GM08714 (cell line): Measurements from ENCODE around the gene PDZRN4.
"Not testable (repeated sequence)": the region's sequence is repeated elsewhere in the genome, so short reads cannot be mapped to it uniquely, and the experiment has no call there.

Source experiments
- H3K4me3 ChIP-seq: fragments of 200-500 bp; sonication (Bioruptor generic); 2 replicates; pipeline ENCODE4 v1.5.1; 2014; ENCODE audit warnings: mild to moderate bottlenecking, low read length, inconsistent platforms
- ZNF274 ChIP-seq: IDR thresholded peaks from 2 replicates; pipeline ENCODE4 v1.6.1; 2012; ENCODE audit warnings: mild to moderate bottlenecking, low read depth, low read length

PDZRN4 gene

DNA sequence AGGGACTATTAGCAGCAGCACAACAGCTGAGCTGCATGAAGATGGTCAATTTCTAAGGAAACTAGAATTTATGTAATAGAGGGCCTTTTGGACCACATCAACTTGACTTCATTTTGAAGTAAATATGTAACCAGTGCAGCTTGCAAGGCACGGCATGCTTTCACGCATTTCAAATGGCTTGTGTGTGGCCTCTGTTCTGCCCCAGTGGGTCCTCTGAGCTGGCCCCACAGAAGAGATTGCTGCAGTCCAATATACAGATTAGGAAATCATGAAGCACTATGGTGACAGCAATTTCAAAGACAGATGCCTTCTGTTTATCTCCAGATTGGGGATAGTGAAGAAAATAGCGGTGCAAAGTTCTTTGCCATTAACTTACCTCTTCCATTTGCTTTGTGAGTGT, 101.4 kb downstream of the PDZRN4 start:
- TF ChIP-seq ZNF274 = no peak
- no peak overlapping the region for H3K4me3 ChIP-seq

DNA sequence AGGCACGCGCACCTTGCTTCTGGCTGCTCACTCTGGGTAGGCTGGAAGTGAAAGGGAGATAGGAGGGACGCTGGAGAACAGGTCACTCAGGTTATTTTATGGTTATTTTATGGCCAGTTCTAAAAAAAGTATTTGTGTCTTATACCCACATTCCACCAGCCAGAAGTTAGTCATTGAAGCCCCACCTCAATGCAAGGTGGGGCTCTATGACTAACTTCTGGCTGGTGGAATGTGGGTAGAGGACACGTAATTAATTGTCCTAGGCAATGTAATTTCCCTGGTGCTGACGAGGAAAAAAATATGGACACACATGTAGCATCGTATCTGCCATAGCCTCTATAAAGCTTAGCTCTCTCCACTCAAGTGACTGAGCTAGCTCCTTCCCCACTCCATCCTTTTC, 104.9 kb downstream of the PDZRN4 start:
- no peak for TF ChIP-seq ZNF274

DNA sequence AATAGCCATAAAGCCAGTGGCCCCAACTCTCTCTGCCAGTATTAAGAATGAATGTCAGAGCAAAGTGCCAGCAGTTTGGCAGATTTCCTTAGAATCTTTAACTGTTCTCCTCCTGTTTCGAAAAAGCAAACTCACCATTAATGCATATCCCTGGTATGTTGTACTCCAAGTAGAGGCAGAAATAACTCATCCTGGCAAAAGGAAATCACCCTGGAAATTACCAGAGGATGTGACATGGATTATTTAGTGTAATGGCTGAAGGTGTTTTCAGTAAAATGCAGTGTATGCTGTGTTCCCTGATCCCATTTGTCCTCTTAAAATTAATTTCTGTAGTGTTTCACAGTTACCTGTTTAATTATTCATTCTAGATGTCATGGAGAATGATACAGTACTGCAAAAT, 105.3 kb downstream of the PDZRN4 start:
- no peak for TF ChIP-seq ZNF274

More for the DNA sequence above, 104.9 kb downstream of the PDZRN4 start:
- H3K4me3 ChIP-seq = no peak overlapping the region

GRCh38 chr12:41302979-41303403, 114.9 kb downstream of the PDZRN4 start:
- TF ChIP-seq ZNF274 = no peak
- H3K4me3 ChIP-seq = no peak overlapping the region

More for the DNA sequence above, 105.3 kb downstream of the PDZRN4 start:
- H3K4me3 ChIP-seq = no peak overlapping the region

DNA sequence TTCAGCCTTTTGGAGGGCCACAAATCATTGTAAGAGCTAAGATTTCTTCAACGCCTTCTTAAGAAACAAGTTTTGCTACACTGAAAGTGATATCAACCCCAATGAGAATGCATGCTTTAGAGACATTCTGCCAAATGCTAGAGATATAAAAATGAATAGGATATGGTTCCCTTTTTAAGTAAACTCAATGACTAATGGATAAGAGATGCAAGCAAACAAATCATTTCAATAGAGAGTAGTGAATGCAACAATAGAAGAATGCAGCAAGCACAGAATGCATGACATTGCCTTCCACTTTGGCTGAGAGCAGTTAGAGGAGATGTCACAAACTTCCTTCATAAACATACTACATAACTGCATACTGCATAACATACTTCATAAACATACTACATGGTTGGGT, 116.4 kb downstream of the PDZRN4 start:
- no peak overlapping the region for H3K4me3 ChIP-seq
- TF ChIP-seq ZNF274 = no peak

GRCh38 chr12:41310367-41310766, 122.2 kb downstream of the PDZRN4 start:
- no peak for TF ChIP-seq ZNF274
- H3K4me3 ChIP-seq = no peak overlapping the region

DNA sequence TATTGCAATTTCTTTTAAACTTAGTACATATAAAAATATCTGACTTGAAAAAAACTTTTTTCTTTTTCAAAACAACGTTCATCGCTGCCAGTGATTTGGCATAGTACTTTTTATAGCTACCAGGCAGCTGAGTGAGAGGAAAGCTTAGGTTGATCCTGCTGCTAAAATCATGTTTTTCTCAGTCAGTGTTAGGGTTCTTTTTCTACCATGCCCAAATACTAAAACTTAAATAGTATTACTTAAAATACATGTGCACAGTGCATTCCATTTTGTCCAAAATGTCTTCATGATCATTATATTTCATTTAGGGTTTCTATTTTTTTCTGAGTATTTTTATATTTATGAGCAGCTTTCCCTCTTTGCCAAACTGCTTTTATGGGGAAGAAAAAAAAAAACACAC, 123.8 kb downstream of the PDZRN4 start:
- no peak overlapping the region for H3K4me3 ChIP-seq
- TF ChIP-seq ZNF274 = no peak

DNA sequence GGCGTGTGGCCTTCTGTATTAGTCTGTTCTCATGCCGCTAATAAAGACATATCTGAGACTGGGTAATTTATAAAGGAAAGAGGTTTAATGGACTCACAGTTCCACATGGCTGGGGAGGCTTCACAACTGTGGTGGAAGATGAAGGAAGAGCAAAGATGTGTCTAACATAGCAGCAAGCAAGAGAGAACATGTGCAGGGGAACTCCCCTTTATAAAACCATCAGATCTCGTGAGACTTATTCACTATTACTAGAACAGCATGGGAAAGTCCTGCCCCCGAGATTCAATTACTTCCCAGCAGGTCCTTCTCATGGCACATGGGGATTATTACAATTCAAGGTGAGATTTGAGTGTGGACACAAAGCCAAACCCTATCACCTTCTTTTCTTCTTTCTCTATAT, 124.3 kb downstream of the PDZRN4 start:
- not testable (repeated sequence) for H3K4me3 ChIP-seq

GRCh38 chr12:41325336-41325735, 137.2 kb downstream of the PDZRN4 start:
- no peak for TF ChIP-seq ZNF274
- H3K4me3 ChIP-seq = no peak overlapping the region

- TF ChIP-seq ZNF274 = no peak
- no peak overlapping the region for H3K4me3 ChIP-seq
Measured at GRCh38 chr12:41327096-41327895, 139.2 kb downstream of the PDZRN4 start.

DNA sequence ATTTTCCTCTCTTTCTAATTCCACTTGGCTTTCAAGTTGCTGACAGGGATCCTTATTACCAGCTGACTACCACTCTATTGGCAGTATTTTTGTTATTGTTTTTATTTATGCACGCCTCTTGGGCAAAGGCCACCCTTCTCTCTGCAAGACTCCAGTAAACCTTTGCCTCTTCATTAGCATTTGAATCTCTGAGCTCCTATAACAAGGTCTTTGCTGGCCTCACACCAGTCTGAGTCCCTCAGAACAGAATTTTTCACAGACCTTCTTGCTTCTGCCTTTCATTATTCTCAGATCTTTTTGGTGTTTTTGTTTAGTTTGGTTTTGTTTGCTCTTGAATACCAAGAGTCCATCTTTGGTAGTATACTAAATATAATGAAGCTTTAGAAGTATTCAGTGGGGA, 145.9 kb downstream of the PDZRN4 start:
- no peak overlapping the region for H3K4me3 ChIP-seq
- no peak for TF ChIP-seq ZNF274

DNA sequence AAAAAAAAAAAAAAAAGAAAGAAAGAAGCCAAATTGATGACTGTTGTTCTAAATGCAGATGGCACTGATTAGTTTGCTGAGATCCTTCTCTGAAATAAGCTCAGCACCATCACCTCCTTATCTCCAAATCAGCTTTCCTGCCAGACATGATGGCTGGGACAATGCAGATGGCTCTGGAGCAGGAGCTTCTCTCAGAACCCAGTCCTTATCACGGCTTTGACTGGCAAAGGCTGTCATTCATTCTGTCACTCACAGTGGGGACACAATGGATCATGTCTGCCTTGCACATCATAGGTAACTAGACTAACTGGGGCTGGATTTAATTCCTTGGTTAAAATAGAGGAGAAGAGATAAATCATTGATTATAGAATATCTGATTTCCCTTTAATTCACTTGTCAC, 146.3 kb downstream of the PDZRN4 start:
- H3K4me3 ChIP-seq = no peak overlapping the region
- TF ChIP-seq ZNF274 = no peak

- H3K4me3 ChIP-seq = no peak overlapping the region
- no peak for TF ChIP-seq ZNF274
Measured at GRCh38 chr12:41336041-41336549, 148.0 kb downstream of the PDZRN4 start.

- no peak overlapping the region for H3K4me3 ChIP-seq
- TF ChIP-seq ZNF274 = no peak
Measured at GRCh38 chr12:41339784-41340183, 151.7 kb downstream of the PDZRN4 start.

DNA sequence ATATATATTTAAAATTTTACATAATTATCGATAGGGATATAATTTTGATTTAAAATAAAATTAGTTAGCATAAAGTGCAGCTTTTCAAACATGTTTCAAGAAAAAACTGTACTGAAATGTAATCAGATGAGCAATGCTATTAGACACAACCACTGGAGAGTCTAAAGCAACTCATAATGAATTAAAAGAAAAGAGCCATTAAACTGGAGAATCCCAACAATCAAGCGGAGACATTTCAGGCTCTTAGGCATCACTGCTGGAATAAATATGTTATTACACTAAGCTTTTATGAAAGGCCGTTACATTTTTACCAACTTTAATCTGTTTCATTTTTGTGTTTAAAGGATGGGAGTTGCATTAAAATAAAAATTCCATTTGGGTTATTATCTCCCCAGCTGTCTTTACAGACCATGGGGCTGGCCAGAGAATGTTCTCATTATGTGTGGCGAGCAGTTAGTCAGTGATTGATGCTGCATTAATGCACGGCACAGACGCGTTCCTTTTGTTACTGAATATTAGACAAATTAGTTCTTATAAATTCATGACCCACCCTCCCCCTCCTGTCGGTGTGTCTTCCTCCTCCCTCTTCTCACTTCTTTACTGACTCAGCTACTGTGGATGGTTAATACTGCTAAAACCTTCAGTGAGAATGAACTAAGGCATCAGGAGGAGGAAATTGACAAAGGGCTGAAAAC, 156.8 kb downstream of the PDZRN4 start:
- no peak for TF ChIP-seq ZNF274
- H3K4me3 ChIP-seq = no peak overlapping the region
